ENCODE data around the gene NBR1.

NBR1 gene

DNA sequence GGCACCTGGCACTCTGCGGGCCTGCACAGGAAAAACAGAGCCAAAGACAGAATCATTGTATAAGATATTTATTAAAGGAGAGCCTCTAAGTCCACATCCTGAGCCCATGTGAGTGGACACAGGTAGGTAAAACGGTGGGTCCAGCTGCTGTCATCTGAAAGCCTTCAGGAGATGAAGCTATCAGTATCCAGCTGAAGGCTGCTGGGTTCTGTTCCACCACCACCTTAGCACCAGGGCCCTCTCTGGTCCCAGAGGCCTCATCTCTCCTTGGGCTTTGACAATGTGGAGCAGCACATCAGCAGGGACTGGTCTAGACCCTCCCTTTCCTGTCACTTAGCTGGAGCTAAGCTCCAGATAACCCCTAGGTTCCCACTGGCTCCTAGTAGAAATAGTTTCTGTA is 48.0 kb downstream of the NBR1 start:
- Histone ChIP-seq H2AFZ (ENCODE audit: low read length) (no peak overlapping the region), H3K9me2 (replicated peaks; ENCODE audit: insufficient read depth, low read length) (no peaks in the 10 kb centered on the region), H3K9me3 (replicated peaks; ENCODE audit: insufficient read depth, low read length) (no peaks in the 10 kb centered on the region), H3K4me2 (ENCODE audit: low read depth, low read length) (no peak overlapping the region), H3K36me3 (replicated peaks; ENCODE audit: insufficient read depth, low read length) (no peaks in the 10 kb centered on the region), H4K20me1 (ENCODE audit: insufficient read depth, low read length) (no peaks in the 10 kb centered on the region), H3K9ac (ENCODE audit: low read length) (no peak overlapping the region), H3K79me2 (ENCODE audit: low read length) (no peaks in the 10 kb centered on the region), H3K4me1 (ENCODE audit: low read length) (no peaks in the 10 kb centered on the region), H3K27ac (ENCODE audit: low read length) (no peak overlapping the region), H3F3A (ENCODE audit: insufficient read depth, low read length) (no peaks in the 10 kb centered on the region), H3K27me3 (replicated peaks; ENCODE audit: insufficient read depth, low read length) (no peaks in the 10 kb centered on the region), H3K4me3 (ENCODE audit: low read length) (no peak overlapping the region)
- TF ChIP-seq EZH2 (optimal IDR thresholded peaks at IDR 0.05; ENCODE audit: low read depth, low read length) (no peak), EZH2phosphoT487 (IDR thresholded peaks at IDR 0.05; ENCODE audit: low read length) (no peak)
- TF ChIP-seq, protein P1, sequence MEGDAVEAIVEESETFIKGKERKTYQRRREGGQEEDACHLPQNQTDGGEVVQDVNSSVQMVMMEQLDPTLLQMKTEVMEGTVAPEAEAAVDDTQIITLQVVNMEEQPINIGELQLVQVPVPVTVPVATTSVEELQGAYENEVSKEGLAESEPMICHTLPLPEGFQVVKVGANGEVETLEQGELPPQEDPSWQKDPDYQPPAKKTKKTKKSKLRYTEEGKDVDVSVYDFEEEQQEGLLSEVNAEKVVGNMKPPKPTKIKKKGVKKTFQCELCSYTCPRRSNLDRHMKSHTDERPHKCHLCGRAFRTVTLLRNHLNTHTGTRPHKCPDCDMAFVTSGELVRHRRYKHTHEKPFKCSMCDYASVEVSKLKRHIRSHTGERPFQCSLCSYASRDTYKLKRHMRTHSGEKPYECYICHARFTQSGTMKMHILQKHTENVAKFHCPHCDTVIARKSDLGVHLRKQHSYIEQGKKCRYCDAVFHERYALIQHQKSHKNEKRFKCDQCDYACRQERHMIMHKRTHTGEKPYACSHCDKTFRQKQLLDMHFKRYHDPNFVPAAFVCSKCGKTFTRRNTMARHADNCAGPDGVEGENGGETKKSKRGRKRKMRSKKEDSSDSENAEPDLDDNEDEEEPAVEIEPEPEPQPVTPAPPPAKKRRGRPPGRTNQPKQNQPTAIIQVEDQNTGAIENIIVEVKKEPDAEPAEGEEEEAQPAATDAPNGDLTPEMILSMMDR (IDR thresholded peaks at IDR 0.05; ENCODE audit: low read length), result no peak
- DNase-seq, result no peak

DNA sequence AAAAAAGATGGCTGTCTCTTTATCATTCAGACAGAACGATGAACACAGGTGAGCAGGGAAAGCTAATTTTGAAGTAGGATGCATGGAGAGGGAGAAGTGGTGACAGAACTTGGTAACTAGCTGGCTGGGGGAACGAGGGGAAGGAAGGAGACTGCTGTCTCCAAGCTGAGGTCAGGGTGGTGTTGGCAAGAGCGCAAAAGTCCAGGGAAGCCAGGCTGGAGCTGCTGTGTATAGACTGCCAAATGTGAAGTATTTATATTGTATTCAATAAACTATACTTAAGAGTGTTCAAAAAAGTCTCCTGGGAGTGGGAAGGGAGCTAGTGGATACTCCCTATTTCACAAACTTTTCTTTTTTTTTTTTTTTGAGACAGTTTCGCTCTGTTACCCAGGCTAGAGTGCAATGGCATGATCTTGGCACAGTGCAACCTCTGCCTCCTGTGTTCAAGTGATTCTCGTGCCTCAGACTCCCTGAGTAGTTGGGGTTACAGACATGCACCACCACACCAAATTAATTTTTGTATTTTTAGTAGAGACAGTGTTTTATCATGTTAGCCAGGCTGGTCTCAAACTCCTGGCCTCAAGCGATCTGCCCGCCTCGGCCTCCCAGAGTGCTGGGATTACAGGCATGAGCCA is 48.8 kb downstream of the NBR1 start:
- Histone ChIP-seq H3K79me2 (ENCODE audit: low read length) (no peaks in the 10 kb centered on the region), H3K4me3 (ENCODE audit: low read length) (no peak overlapping the region), H3K27ac (ENCODE audit: low read length) (no peak overlapping the region), H3F3A (ENCODE audit: insufficient read depth, low read length) (no peaks in the 10 kb centered on the region), H3K9ac (ENCODE audit: low read length) (no peak overlapping the region), H3K9me2 (replicated peaks; ENCODE audit: insufficient read depth, low read length) (no peaks in the 10 kb centered on the region), H2AFZ (ENCODE audit: low read length) (no peak overlapping the region), H3K4me2 (ENCODE audit: low read depth, low read length) (no peak overlapping the region), H3K4me1 (ENCODE audit: low read length) (no peaks in the 10 kb centered on the region), H3K9me3 (replicated peaks; ENCODE audit: insufficient read depth, low read length) (no peaks in the 10 kb centered on the region), H4K20me1 (ENCODE audit: insufficient read depth, low read length) (no peaks in the 10 kb centered on the region), H3K36me3 (replicated peaks; ENCODE audit: insufficient read depth, low read length) (no peaks in the 10 kb centered on the region), H3K27me3 (replicated peaks; ENCODE audit: insufficient read depth, low read length) (no peaks in the 10 kb centered on the region)
- no peak for TF ChIP-seq EZH2phosphoT487 (IDR thresholded peaks at IDR 0.05; ENCODE audit: low read length)
- TF ChIP-seq, protein P1 (IDR thresholded peaks at IDR 0.05; ENCODE audit: low read length), result no peak
- no peak for TF ChIP-seq EZH2 (optimal IDR thresholded peaks at IDR 0.05; ENCODE audit: low read depth, low read length)
- DNase-seq, result no peak

DNA sequence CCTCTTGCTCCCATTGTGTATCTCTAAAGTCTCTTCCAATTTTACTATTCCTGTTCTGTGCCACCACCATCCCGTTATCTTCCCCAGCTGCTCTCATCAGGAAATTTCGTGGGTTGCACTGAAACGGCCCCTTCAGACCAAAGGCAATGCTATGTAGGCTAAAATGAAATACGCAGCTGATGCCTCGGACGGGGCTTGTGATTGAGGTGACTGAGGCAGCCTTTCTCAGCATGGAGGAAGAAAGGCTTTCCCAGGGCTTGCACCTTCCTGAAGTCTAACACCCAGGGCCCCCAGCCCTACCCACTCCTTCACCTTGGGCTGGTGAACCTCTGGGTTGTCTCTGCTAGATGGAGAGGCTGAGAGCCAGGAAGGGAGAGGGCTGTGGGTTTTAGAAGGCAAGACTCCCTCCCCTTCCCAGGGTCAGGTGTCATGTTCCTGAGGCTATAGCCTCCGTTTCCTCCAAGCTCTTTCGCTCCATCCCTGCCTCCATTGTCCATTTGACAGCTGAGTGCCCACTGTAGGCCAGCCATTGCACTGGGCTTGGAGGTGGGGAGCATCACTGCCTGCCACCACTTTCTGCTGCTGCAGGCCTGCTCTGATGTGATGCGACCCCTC is 49.6 kb downstream of the NBR1 start:
- no peak overlapping the region for H2AFZ ChIP-seq (ENCODE audit: low read length)
- no peaks in the 10 kb centered on the region for H3K4me1 ChIP-seq (ENCODE audit: low read length)
- H3K36me3 ChIP-seq (replicated peaks; ENCODE audit: insufficient read depth, low read length), result no peaks in the 10 kb centered on the region
- H3F3A ChIP-seq (ENCODE audit: insufficient read depth, low read length), result no peaks in the 10 kb centered on the region
- no peak overlapping the region for H3K27ac ChIP-seq (ENCODE audit: low read length)
- no peaks in the 10 kb centered on the region for H3K27me3 ChIP-seq (replicated peaks; ENCODE audit: insufficient read depth, low read length)
- no peak overlapping the region for H3K4me3 ChIP-seq (ENCODE audit: low read length)
- no peaks in the 10 kb centered on the region for H3K79me2 ChIP-seq (ENCODE audit: low read length)
- H3K9me2 ChIP-seq (replicated peaks; ENCODE audit: insufficient read depth, low read length), result no peaks in the 10 kb centered on the region
- no peaks in the 10 kb centered on the region for H4K20me1 ChIP-seq (ENCODE audit: insufficient read depth, low read length)
- no peaks in the 10 kb centered on the region for H3K9me3 ChIP-seq (replicated peaks; ENCODE audit: insufficient read depth, low read length)
- H3K9ac ChIP-seq (ENCODE audit: low read length), result no peak overlapping the region
- DNase-seq, result no peak
- H3K4me2 ChIP-seq (ENCODE audit: low read depth, low read length), result no peak overlapping the region
- TF ChIP-seq EZH2phosphoT487 (IDR thresholded peaks at IDR 0.05; ENCODE audit: low read length) (no peak), EZH2 (optimal IDR thresholded peaks at IDR 0.05; ENCODE audit: low read depth, low read length) (no peak)
- TF ChIP-seq, protein P1 (IDR thresholded peaks at IDR 0.05; ENCODE audit: low read length), result no peak

All from MM.1S (cell line).